SKM-1 treated with dmso at 0.1 percent for 144 hours (cell line): ENCODE results near the gene CHMP6.
"Not testable (repeated sequence)": the region's sequence is repeated elsewhere in the genome, so short reads cannot be mapped to it uniquely, and the experiment has no call there.

ENCODE experiments used
- DNase-seq: peaks from one replicate; lab custom pipeline; 2025; ENCODE audit not compliant: unreplicated experiment; lab: John Stamatoyannopoulos, UW

Gene CHMP6

DNA sequence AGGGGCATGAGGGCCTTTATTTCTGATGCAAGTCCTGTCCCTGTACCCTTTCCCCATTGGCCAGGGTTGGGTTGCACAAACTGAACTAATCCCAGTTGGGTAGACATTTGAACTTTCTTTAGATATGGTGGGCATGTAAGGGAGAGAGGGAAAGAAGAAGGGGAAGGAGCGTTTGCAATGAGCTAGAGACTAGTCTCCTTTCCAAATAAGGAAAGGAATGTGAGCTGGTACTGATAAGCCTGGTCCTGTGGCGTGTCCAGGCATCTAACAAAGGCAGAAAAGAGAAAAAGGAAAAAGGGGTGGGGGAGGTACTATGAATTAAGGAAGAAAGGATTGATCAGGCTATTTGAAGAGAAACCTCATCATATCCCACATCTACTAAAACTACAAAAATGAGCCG, 20.3 kb downstream of the CHMP6 start:
- no peak for DNase-seq

DNA sequence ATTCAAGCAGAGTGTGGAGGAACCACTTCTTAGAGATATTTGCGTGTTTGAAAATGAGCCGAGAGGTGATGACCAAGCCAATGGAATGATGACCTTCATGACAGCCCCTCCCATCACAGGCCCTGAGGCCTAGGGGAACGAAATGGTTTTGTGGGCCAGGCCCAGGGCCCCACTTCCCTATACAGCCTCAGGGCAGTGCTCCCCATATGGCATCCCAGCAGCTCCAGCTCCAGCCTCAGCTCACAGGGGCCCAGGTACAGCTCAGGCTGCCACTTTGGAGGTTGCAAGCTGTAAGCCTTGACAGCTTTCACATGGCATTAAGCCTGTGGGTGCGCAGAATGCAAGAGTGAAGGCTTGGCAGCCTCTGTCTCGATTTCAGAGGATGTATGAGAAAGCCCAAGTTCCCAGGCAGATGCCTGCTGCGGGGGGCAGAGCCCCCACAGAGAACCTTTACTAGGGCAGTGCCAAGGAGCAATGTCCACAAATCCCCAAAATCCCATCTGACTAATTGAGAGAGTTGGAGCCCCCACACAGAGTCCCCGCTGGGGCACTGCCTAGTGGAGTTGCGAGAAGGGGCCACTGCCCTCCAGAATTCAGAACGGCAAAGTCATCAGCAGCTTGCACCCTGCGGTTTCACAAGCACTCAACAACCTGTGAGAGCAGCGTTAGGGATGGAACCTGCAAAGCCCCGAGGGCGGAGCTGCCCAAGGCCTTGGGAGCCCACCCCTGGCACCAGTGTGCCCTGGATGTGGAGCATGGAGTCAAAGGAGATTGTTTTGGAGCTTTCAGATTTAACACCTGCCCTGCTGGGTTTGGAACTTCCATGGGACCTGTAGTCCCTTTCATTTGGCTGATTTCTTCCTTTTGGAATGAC, 21.2 kb downstream of the CHMP6 start:
- DNase-seq = no peak

DNA sequence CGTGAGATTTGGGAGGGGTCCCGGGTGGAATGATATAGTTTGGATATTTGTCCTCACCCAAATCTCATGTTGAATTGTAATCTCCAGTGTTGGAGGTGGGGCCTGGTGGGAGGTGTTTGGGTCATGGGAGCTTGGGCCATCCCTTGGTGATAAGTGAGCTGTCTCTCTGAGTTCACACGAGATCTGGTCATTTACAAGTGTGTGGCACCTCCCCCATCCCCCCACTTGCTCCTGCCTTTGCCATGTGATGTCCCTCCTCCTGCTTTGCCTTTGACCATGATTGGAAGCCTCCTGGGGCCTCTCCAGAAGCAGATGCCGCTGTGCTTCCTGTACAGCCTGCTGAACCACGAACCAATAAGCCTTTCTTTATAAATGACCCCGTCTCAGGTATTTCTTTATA, 22.0 kb downstream of the CHMP6 start:
- no peak for DNase-seq

DNA sequence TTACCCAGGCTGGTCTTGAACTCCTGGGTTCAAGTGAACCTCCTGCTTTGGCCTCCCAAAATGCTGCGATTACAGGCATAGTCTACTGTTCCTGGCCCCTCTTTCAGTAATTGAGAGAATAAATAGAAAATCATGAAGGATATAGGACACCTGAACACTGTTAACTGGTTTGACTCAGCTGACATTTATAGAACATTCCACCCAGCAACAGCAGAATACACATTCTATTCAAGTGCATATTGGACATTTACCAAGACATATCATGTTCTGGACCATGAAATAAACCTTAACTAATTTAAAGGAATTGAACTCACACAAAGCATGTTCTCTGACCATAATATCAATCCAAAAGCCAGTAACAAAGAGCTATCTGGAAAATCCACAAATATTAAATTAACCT, 23.5 kb downstream of the CHMP6 start:
- no peak for DNase-seq

DNA sequence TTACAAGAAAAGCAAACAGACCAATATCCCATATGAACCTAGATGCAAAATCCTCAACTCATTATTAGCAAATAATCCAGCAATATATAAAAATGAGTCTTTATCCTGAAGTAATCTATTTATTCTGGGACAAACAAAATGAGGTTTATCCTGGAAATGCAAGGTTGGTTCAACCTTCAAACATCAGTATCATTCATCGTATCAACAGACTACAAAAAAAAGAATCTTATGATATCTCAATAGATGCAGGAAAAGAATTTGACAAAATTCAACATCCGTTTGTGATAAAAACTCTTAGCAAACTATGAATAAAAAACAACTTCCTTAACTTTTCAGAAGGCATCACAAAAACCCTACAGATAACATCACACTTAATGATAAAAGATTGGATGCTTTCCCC, 24.9 kb downstream of the CHMP6 start:
- no peak for DNase-seq

DNA sequence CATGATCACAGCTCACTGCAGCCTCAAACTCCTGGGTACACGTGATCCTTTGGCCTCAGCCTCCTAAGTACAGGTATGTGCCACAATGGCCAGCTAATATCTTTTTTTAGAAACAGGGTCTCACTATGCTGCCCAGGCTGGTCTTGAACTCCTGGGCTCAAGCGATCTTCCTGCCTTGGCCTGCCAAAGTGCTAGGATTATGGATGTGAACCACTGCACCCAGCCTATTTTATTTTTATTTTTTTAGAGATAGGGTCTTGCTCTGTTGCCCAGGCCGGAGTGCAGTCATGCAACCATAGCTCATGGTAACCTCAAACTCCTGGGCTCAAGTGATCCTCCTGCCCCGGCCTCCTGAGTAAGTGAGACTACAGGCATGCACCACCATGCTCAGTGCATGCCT, 25.7 kb downstream of the CHMP6 start:
- DNase-seq = not testable (repeated sequence)

DNA sequence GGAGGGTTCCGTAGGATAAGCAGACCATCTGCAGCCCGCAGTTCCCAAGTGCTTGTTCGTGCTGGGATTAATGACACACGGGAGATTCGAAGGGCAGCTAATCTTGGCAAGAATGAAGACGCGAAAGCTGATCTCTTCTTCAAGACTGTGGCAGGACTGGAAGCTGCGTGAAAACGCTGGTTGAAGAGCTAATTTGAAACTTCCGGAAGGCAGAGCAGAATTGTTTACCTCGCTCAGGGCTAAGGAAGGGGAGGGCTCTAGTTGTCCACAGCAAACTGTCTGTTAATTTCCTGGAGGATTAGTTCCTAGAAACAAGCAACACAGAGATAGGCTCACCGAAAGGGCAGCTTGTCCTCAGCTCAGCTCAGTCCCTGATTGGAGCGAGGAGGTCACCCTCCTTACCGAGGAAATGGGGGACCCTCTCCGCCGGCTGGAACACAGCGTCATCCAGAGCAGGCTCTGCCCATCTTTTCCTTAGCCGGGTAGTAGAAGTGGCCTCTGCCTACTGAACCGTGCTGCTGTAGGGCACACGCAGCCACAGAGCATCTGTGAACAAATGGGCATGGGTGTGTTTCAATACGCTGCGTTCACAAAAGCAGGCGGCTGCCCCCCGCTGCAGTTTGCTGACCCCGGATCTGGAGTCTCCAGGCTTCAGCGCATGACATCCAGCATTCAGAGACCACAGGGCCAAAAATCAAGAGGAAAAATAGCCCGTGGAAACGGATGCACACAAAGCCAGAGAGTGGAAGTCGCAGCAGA, 26.6 kb downstream of the CHMP6 start:
- no peak for DNase-seq

GRCh38 chr17:81019563-81020442, 28.2 kb downstream of the CHMP6 start:
- no peak for DNase-seq

DNA sequence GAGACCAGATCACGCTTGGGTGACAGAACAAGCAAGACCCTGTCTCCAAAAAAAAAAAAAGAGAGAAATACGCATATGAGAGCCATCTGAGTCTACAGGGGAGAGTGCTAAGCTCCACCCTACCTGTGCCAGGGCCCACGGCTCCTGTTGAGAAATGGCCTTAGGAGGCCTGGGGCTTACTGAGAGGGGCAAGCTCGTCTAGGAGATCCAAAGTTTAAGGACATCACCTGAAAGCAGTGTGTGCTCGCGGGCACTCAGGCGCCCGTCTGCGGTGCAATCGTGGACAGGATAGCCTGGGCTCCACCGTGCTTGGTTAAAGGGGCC, 28.8 kb downstream of the CHMP6 start:
- DNase-seq = no peak

- no peak for DNase-seq
Observed at GRCh38 chr17:81020767-81021497, 29.3 kb downstream of the CHMP6 start.

GRCh38 chr17:81021531-81022343, 30.1 kb downstream of the CHMP6 start:
- no peak for DNase-seq

DNA sequence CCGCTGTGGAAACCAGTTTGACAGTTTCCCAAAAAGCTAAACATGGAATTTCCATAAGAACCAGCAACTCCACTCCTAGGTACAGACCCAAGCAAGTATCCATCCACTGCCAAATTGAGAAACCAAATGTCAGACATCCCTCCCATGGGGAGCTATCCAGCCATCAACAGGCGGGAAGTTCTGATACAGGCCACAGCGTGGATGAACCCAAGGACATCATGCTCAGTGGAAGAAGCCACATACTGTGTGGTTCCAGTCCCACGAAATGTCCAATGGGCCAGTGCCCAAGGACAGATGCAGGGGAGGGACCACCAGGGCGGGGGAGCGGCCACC, 30.7 kb downstream of the CHMP6 start:
- no peak for DNase-seq

GRCh38 chr17:81025065-81025740, 33.6 kb downstream of the CHMP6 start:
- no peak for DNase-seq

DNA sequence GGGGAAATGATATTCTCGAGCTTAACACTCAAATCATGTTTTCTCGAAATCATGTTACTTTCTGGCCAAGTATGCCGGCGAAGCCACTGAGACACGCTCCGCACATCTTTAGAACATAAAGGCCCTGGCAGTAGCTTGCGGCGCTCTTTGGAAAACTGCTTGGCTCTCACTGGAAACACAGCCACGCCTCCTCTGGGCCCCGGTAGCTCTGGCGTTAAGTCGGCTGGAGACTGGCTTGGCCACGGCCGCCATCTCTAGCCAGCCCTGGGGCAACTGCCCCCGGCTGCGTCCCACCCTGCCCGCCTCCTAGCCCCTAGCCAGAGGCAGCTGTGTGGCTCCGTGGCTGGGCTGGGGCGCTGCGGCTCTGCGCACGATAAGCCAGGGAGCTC, 34.1 kb downstream of the CHMP6 start:
- no peak for DNase-seq

- DNase-seq = no peak
Observed at GRCh38 chr17:81026266-81027036, 34.8 kb downstream of the CHMP6 start.

- no peak for DNase-seq
Observed at GRCh38 chr17:81027038-81027437, 35.4 kb downstream of the CHMP6 start.

DNA sequence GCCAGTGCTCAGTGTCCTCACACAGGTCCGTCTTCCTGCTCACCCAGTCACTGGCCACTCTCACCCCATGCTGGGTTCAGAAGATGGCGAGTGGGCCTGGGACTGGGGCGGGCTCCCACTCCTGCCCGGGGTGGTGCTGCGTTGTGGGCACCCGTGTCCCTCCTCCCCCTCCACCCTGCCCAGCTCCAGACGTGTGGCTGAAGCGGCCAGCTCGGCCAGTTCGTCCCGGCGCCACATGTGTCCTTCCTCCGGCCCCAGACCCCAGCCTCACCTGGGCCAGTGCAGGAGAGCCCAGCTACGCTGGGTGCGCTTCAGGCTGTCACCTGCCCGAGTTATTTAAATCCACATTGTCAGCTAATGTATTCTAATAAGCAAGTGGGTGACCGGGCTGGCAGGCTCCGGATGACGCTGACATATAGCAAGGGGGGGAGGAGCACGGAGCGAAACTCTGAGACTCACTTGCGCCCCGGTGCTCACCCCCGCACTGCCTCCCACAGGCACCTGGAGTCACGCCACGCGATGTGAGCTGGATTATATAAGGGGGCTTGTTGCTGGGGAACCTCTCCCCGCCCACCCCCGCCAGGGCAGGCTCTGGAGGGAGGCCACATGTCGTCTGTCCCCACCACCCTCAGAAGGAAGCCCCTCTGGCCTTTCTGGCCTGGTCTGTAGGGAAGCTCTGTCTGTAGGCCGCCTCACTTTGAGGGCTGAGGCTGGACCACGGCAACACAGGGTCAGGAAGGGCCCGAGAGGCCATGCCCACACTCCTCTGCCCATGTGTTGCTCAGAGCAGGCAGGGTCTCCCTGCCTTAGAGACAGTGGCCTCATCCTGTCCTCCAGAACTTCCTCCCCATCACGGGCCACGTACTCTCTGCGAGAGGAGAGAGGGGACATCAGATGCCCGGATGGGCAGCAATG, 36.2 kb downstream of the CHMP6 start:
- DNase-seq = no peak

GRCh38 chr17:81028506-81028858, 36.8 kb downstream of the CHMP6 start:
- DNase-seq = no peak
